ENCODE data around the gene BUB3.

GRCh38 chr10:123180101-123181090 lies 26.2 kb downstream of the BUB3 start:
- no peak for TF ChIP-seq CTCF (IDR thresholded peaks at IDR 0.05)
- no peak for TF ChIP-seq POLR2A (IDR thresholded peaks at IDR 0.05; ENCODE audit: low read depth)
- no peak for TF ChIP-seq EP300 (IDR thresholded peaks at IDR 0.05)
